Mucosa of descending colon (tissue), 3 donors: ENCODE measurements around the gene SHF. TPM values are rescaled to one million over a fixed set of nuclear protein-coding genes. Genes with fewer than 3 reads are reported as not detected.

Experiments
- ATAC-seq: fragments of 200-7000 bp; cut with Tn5 transposase; one replicate; pipeline ENCODE4 v1.9.1; 2020; ENCODE audit warnings: mild to moderate bottlenecking, moderate library complexity
- DNase-seq, 3 donors: peaks; one replicate each; pipeline ENCODE4 v3.0.0-alpha.2; 2020
- H3K36me3 ChIP-seq: fragments of 200-600 bp; one replicate; pipeline ENCODE4 v1.8.0; 2021; ENCODE audit warnings: low read depth, mild to moderate bottlenecking
- H3K4me1 ChIP-seq: fragments of 200-600 bp; one replicate; pipeline ENCODE4 v1.8.0; 2021; ENCODE audit warnings: low read depth, mild to moderate bottlenecking
- H3K4me3 ChIP-seq: fragments of 200-600 bp; one replicate; pipeline ENCODE4 v1.8.0; 2021; ENCODE audit warnings: mild to moderate bottlenecking
- H3K9me3 ChIP-seq: fragments of 200-600 bp; one replicate; pipeline ENCODE4 v1.8.0; 2021; ENCODE audit warnings: mild to moderate bottlenecking
- CTCF ChIP-seq: fragments of 200-600 bp; IDR thresholded peaks from one replicate; pipeline ENCODE4 v1.8.0; 2022; ENCODE audit warnings: antibody characterized with exemption, mild to moderate bottlenecking
- intact Hi-C, 2 donors: fragments of 100-400 bp; cut with DNase I in 1 of 2; cut with micrococcal nuclease in 1 of 2; formaldehyde crosslinking; loops; one replicate each; pipeline versions ENCODE4 v1.11.0 to v1.11.1; 2022; cut with DNase I, micrococcal nuclease
- total RNA-seq, 3 donors: library from RNA; stranded (reverse); fragmentation: NEBNext Ultra II Directional in 2 of 3; extraction: Animal tissue kit (Norgen Biotek cat#: 25700) in 2 of 3; gene quantifications; one replicate each; pipeline versions ENCODE4 v1.2.1 to v1.2.4, GENCODE V29; 2021 to 2023
- donor health status: DM: no; HTN: no; CAD: no; lungs with moderate emphysema.
- donor health status: DM: no; HTN: no; CAD: no.
- donor health status: DM: no; HTN: yes; CAD: no.

The SHF gene
- total RNA-seq, 3 donors from 2014 or later = 5.4 to 19.2 (median 14.9) TPM

GRCh38 chr15:45146405-45146804 is 41.4 kb downstream of the SHF start:
- Histone ChIP-seq H3K9me3 (no peaks in the 10 kb centered on the region), H3K4me3 (no peak overlapping the region), H3K36me3 (no peaks in the 10 kb centered on the region), H3K4me1 (no peaks in the 10 kb centered on the region)
- no peak for TF ChIP-seq CTCF
- intact Hi-C loops = no loop called here
- DNase-seq (no peak), ATAC-seq (peak; percentile 85)

- DNase-seq (no peak), ATAC-seq (no peak)
- intact Hi-C loops = no loop called here
- no peaks in the 10 kb centered on the region for H3K9me3 ChIP-seq
- TF ChIP-seq CTCF = no peak
- H3K36me3 ChIP-seq = no peaks in the 10 kb centered on the region
- no peak overlapping the region for H3K4me3 ChIP-seq
- no peaks in the 10 kb centered on the region for H3K4me1 ChIP-seq
Observed at GRCh38 chr15:45144775-45145174, 43.0 kb downstream of the SHF start.

- Histone ChIP-seq H3K4me1 (no peaks in the 10 kb centered on the region), H3K9me3 (no peaks in the 10 kb centered on the region), H3K4me3 (no peak overlapping the region), H3K36me3 (no peaks in the 10 kb centered on the region)
- TF ChIP-seq CTCF = no peak
- DNase-seq = no peak
- intact Hi-C loops = no loop called here
- no peak for ATAC-seq
Observed at GRCh38 chr15:45143946-45144345, 43.8 kb downstream of the SHF start.

- intact Hi-C loops = no loop called here
Observed at GRCh38 chr15:45143056-45143455, 44.7 kb downstream of the SHF start.

GRCh38 chr15:45141386-45141785 is 46.4 kb downstream of the SHF start:
- no peaks in the 10 kb centered on the region for H3K4me1 ChIP-seq
- no peaks in the 10 kb centered on the region for H3K36me3 ChIP-seq
- DNase-seq = no peak
- no peak for ATAC-seq
- intact Hi-C loops = no loop called here
- no peak for TF ChIP-seq CTCF
- no peak overlapping the region for H3K4me3 ChIP-seq
- H3K9me3 ChIP-seq = no peaks in the 10 kb centered on the region

More at GRCh38 chr15:45143056-45143455, 44.7 kb downstream of the SHF start:
- Histone ChIP-seq H3K4me3 (no peak overlapping the region), H3K4me1 (no peaks in the 10 kb centered on the region), H3K9me3 (no peaks in the 10 kb centered on the region), H3K36me3 (no peaks in the 10 kb centered on the region)
- ATAC-seq (no peak), DNase-seq (no peak)
- no peak for TF ChIP-seq CTCF
